ENCODE measurements around the gene BIRC6. TPM values are rescaled to one million over a fixed set of nuclear protein-coding genes. Genes with fewer than 3 reads are reported as not detected.

Gene BIRC6
- total RNA-seq, 2 donors from 2014 or later: 102 to 126 TPM

GRCh38 chr2:32553829-32554432, 197.1 kb downstream of the BIRC6 start:
- DNase-seq: no peak
- peak; percentile 52 for ATAC-seq
- intact Hi-C loops (cut with DNase I, micrococcal nuclease): no loop called here

DNA sequence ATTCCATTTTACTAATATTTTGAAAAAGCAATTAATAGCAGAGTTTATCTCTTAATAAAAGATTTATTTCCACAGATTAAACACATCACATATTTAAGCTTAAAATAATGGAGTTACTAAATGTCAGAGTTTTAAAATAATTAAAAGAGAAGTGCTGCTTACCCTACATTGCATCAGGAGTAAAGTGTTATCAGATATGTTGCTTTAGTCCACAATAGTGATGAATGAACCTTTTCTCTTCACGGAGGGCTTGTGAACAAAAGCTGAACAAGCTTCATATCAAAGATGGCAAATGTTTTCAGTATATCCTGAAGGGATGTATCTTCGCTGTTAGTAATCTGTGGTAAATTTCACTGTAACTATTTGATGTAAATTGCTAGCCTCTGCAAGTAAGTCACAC, 201.7 kb downstream of the BIRC6 start:
- no peak for ATAC-seq
- DNase-seq: no peak
- intact Hi-C loops (cut with DNase I, micrococcal nuclease): no loop called here

- DNase-seq (no peak), ATAC-seq (peak; percentile 18)
- intact Hi-C loops (cut with DNase I, micrococcal nuclease): no loop called here
Observed at GRCh38 chr2:32559136-32559535, 202.3 kb downstream of the BIRC6 start.

GRCh38 chr2:32562906-32563305, 206.1 kb downstream of the BIRC6 start:
- DNase-seq: no peak
- no peak for ATAC-seq
- intact Hi-C loops (cut with DNase I, micrococcal nuclease): no loop called here

- ATAC-seq (no peak), DNase-seq (no peak)
- intact Hi-C loops (cut with DNase I, micrococcal nuclease): no loop called here
Observed at GRCh38 chr2:32564417-32565035, 207.7 kb downstream of the BIRC6 start.

- intact Hi-C loops (cut with DNase I, micrococcal nuclease): no loop called here
- DNase-seq: no peak
- no peak for ATAC-seq
Observed at GRCh38 chr2:32565902-32566301, 209.1 kb downstream of the BIRC6 start.

DNA sequence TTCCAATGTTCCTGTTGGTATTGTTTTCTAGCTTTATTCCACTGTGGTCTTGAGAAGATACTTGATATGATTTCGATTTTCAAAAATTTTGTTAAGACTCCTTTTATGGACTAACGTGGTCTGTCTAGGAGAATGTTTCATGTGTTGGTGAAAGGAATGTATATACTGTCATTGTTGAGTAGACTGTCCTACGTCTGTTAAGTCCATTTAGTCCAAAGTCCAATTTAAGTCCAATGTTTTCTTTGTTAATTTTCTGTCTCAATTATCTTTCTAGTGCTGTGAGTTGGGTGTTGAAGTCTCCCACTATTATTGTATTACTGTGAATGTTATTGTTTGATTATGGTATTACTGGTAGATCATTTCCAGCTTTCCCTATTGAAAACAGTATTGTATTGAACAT, 215.2 kb downstream of the BIRC6 start:
- ATAC-seq: peak; percentile 37
- intact Hi-C loops (cut with DNase I, micrococcal nuclease): no loop called here
- no peak for DNase-seq

GRCh38 chr2:32572737-32573136, 215.9 kb downstream of the BIRC6 start:
- intact Hi-C loops (cut with DNase I, micrococcal nuclease): no loop called here
- ATAC-seq (no peak), DNase-seq (no peak)

DNA sequence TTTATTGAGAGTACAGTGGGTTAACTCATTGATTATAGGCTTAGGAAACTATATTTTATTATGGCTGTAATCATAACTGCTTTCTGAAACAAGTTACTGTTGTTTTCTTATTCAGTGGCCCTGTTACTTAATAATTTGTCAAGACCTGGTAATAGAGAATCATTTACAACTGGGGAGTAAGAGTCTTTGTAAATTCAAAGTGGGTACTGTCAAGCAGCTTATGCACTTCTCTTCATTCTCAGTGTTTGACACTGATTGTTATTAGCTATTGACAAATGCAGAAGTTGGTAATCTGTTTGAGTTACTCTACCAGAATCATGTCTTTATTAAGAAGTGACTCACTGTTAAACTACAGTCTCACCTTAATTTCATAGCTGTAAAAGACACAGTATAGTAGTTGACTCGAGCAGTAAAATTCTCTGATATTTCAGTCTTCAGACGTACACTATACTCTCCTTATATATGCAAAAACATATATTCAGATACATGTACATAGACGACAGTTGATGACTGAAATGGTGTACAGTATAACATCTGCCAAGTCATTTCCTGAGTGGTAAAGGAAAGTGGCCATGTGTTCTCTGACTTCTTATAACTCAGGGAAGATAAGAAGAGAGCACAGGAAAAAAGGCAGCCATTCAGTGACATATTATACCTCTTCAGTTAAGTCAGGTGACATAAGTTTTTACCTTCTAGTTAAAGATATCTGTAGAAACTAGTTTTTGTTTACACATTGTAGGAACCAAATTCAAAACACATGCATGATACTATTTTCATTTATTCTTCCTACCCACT, 235.0 kb downstream of the BIRC6 start:
- no peak for DNase-seq
- no peak for ATAC-seq
- intact Hi-C loops (cut with DNase I, micrococcal nuclease): no loop called here

GRCh38 chr2:32594573-32594972, 237.8 kb downstream of the BIRC6 start:
- DNase-seq (no peak), ATAC-seq (no peak)
- intact Hi-C loops (cut with DNase I, micrococcal nuclease): no loop called here

DNA sequence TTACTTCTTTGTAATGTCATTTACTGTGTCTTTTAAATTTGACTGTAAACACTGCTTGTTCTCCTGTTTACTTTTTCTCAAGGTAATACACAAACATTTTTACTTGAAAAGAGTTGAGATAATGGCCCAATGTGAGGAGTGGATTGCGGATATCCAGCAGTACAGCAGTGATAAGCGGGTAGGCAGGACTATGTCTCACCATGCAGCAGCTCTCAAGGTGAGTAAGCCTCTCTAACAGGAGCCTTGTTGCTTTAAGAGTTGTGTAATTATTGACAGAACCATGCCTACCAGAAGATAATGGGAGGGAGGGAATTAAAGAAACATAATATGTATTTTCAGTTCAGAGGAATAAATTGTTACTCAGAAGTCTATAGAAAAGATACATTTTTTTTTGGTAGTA, 254.5 kb downstream of the BIRC6 start:
- ATAC-seq (peak; percentile 37), DNase-seq (no peak)
- intact Hi-C loops (cut with DNase I, micrococcal nuclease): no loop called here

DNA sequence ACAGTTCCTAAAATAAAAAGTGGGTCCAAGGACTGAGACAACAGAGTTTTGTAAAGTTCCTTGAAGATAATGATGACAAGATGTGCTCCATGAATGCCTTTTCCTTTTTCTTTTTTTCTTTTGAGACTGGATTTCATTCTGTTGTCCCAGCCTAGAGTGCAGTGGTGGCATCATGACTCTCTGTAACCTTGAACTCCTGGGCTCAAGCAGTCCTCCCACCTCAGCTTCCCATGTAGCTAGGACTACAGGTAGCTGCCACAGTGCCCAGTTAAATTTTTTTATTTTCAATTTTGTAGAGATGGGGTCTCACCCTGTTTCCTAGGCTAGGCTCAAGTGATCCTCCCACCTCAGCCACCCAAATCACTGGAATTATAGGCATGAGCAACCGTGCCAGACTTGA, 254.9 kb downstream of the BIRC6 start:
- intact Hi-C loops (cut with DNase I, micrococcal nuclease): no loop called here
- ATAC-seq: no peak

DNA sequence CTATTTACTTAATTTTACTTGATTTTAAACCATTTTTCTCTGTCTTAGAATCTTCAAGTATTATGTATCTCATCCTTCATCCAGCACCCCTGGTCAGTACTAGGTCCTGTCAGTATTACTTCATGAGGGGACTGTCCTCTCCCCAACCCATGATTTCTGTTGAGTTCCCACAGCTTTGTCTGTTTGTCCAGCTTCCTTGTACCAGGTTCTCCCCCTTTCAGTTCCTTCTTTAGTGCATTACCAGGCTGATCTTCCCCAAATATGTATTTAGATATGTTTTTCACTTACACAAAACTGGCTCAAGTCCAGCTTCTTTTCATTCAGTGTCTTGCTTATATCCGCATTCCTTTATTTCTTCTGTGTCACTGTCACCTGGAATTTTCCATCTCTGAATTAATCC, 257.3 kb downstream of the BIRC6 start:
- no peak for ATAC-seq
- DNase-seq: no peak
- intact Hi-C loops (cut with DNase I, micrococcal nuclease): no loop called here

More for the DNA sequence above, 254.9 kb downstream of the BIRC6 start:
- no peak for DNase-seq

DNA sequence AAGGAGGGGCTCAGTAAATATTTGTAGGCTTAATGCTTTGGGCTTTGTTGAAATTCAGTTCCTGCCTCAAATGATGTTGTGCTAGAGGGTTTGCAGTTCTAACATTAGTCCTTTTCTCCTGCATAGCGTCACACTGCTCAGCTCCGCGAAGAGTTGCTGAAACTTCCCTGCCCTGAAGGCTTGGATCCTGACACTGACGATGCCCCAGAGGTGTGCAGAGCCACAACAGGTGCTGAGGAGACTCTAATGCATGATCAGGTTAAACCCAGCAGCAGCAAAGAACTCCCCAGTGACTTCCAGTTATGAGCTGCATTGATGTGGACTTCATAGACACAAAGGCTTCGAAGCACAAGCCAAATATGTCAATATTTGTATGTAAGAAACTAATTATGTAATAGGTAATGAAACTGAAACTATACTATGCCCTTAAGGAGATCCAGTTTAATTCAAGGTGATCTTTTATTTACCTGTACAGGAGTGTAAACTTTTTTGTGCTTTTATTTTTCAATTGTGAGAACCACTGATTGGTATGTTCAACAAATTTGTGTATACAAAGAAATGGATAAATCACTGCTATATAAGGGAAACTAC, 260.9 kb downstream of the BIRC6 start:
- ATAC-seq (peak; percentile 33), DNase-seq (no peak)
- intact Hi-C loops (cut with DNase I, micrococcal nuclease): no loop called here

GRCh38 chr2:32622570-32623310, 265.9 kb downstream of the BIRC6 start:
- DNase-seq: no peak
- ATAC-seq: no peak

DNA sequence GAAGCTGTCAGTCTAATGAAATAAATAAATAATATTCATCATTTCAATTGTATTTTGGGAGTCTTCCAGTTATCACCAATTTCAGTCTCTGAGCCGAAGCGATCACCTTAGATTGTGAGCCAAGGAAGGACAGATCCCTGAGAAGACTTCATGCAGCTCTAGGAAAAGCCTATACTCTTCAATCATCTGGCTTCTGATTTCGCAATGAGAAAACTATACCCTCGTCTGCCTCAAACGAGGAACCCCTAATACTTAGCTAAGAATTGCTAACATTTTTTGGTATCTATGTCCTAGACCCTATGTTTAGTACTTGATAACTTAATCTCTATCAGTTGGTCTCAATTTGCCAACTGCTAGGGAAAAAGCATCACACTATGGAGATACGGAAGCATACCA, 266.5 kb downstream of the BIRC6 start:
- intact Hi-C loops (cut with DNase I, micrococcal nuclease): no loop called here
- DNase-seq (no peak), ATAC-seq (no peak)

More at GRCh38 chr2:32622570-32623310, 265.9 kb downstream of the BIRC6 start:
- intact Hi-C loops (cut with DNase I, micrococcal nuclease): no loop called here

DNA sequence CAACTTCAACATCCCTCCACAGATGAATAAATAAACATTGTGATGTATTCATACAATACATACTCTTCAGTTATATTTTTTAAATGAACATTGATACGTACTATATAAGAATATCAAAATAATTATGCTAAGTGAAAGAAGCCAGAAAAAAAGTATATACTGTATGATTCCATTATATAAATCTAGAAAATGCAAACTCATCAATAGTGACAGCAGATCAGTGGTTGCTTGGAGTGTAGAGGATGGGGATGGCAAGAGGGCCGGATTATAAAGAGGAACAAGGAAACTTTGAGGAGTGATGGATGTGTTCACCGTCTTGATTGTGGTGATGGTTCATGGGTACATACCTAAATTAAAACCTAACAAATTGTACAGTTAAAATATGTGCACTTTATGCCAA, 268.0 kb downstream of the BIRC6 start:
- intact Hi-C loops (cut with DNase I, micrococcal nuclease): no loop called here
- no peak for ATAC-seq
- no peak for DNase-seq

GRCh38 chr2:32626639-32627221, 269.9 kb downstream of the BIRC6 start:
- no peak for DNase-seq
- intact Hi-C loops (cut with DNase I, micrococcal nuclease): no loop called here
- no peak for ATAC-seq

DNA sequence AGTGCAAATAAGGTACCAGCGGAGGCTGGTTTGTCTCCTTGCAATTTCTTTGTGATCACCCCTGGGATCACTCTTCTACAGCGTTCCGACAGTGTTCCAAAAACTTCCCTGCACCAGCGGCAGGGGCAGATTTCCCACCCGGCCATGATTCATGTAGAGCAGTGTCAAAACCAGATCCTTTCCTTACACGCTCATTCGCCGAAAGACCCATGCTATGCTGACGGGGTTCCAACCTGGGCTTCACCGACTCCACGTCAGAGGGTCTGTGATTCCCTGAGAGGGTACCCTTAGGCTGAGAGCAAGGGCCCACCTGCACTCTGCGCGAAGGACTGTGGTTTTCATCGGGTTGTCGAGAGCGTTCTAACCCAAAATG, 270.6 kb downstream of the BIRC6 start:
- ATAC-seq (peak; percentile 38), DNase-seq (peak; percentile 36 to 37)
- intact Hi-C loops (cut with DNase I, micrococcal nuclease): no loop called here

Measured in left colon (tissue), 2 donors.